ENCODE results near the gene SYNPO2.
A peak's percentile ranks its signal among the peaks of the same experiment; 100 is the strongest.

Gene SYNPO2

DNA sequence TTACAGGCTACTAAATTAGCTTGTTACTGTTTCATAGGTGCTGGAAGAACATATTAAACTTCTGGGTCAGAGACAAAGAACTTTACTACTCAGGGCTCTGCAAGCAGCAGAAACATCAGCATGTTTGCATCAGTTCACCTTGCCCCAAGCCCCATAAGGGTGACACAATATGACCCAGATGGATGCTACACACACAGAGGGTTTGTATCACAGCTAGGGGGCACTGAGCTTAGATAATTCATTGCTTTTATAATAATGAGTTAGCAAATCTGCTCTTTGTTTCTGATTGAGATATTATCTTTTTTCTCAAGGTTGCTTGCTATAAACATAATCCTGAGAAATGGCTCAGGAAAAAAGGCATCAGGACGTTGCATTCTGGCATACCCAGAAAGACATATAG, 4.8 kb upstream of the SYNPO2 start:
- DNase-seq (ENCODE audit: low read depth), result no peak

DNA sequence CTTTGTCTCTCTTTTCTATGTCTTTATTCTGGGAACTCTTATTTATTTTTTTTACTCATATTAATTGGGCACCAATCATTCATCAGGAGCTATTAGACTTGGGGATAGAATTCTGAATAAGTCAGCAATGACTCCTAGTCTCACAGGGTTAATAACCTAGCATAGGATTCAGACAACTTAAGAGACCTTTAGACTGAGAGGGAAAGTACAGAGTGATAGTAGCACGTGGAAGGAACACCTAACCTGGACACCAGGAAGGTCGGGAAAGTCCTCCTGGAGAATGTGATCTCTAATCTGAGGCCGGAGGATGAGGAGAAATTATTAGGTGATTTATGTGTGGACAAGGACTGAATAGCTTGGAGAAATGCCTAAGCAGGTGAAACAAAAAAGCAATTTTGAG, 3.9 kb upstream of the SYNPO2 start:
- no peak for DNase-seq (ENCODE audit: low read depth)

DNA sequence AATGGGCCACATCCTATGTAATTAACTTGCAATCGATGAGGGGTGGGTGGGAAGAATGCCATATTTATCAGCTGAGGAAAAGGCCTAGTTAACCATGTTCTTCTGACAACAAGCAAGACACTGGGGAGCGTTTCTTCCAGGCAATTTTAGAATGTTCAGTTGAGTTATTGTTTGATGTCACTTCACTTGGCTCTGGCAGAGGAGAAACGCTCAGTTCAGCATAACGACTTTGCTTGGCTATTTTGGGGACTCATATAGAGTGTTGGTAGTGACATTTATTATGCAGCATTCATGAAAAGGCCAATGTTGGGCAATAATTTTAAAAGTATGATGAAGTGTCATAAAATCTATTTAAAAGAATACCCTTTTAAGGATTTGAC, 648 bp downstream of the SYNPO2 start:
- no peak for DNase-seq (ENCODE audit: low read depth)

DNA sequence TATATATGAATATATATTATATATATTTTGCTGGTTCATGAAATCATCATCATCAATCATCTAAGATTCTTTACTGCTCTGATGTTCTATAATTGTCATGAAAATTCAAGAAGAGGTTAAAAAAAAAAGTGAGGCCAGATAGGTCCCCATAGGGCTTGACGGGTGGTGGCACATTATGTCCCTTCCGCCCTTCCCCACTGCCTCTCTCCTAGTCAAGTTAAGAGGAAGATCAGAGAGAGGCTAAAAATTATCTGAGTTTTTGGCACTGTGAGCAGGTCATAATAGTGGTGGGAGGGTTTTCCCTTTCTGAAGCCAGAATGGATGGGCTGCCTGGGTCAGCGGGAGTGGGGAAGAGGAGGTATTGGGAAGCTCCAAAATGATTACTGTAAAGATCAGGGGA, 5.4 kb downstream of the SYNPO2 start:
- no peak for DNase-seq (ENCODE audit: low read depth)

DNA sequence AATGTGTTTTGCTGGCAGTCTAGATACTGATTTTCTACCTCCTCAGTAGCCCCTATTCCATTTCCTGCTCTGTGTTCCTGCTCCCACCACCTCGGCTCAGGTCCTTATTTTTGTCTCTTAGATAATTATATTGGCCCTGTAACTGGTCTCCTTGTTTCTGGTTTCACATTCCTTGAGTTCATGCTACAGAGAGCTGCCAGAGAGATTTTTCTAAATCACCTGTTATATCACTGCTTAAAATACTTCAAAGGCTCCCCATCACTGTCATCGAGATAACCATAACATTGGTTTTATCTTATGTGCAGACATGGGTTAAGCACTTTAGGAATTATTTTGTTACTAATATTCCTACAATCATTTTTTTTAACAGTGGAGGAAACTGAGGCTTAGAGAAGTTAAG, 9.6 kb downstream of the SYNPO2 start:
- DNase-seq (ENCODE audit: low read depth), result no peak

DNA sequence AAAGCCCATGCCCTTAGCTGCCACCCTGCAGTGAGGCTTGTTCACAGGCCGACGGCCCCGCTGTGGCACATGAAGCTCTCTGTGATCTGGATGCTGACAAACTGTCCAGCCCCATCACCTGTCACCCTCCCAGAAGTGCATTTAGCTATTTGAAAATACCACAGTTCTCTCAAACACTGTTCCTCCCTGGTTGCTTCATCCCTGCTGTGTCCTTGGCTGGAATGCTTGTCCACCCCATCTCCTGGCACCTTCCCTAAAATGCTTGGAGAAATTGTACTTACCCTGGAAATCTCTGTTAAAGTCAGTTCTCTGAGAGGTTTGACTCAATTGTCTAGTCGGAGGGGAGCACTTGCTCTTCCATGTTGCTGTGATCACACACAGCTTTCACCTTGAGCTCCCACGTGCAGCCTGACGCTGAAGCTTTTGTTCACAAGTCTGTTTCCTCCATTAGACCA, 10.1 kb downstream of the SYNPO2 start:
- DNase-seq (ENCODE audit: low read depth), result no peak

DNA sequence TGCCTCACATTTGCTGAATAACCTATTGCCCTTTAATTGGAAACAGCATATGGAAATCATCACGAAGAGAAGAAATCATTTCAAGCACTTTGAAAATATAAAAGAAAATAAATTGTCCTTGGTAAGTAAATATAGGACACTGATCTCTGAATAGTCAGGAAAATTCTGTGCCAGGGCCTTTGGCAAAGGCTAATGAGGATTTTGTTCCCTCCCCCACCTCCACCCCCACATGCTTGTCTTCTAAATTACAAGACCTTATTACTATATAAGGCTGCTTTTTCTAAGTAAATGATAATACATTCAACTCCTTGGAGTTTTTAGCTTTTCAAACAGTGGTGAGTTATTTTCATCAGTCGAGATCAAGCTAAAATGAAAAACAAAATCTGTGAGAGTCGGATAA, 15.8 kb downstream of the SYNPO2 start:
- DNase-seq (ENCODE audit: low read depth), result no peak

DNA sequence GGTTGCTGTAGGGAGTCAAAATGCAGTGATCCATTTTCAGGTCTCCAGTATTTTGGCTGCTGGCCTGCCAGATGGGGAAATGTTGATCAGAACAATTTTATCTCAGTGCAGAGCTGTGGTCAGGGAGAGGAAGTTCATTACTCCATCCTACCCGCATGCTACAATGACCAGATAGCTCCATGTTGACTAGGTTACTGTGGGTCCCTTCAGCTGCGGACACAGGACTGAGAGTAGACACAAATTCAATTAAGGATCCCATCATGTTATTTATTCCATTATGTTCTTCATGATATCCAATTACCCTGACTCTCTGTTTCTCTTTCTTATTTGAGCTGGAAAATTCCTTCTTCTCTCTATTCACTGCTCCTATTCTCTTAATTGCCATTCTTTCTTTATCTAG, 16.3 kb downstream of the SYNPO2 start:
- DNase-seq (ENCODE audit: low read depth), result no peak

DNA sequence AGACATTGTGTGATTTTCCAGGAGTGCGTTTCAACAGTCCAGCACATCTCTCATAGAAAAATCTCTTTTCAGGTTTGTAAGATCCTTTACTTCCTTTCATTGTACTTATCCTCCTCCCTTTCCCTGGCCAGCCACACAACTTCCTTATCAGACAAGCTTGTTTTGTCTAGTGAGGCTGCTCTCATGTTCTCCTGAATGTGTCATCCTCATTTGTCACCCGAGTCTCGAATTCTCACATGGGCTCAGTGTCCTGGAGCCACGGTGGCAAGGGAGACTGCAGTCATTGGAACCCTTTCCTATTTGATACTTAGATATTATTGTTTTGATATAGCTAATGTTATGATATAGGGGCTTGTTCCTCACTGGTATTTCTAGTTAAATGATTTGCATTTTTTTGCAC, 16.9 kb downstream of the SYNPO2 start:
- DNase-seq (ENCODE audit: low read depth), result peak; percentile 35

DNA sequence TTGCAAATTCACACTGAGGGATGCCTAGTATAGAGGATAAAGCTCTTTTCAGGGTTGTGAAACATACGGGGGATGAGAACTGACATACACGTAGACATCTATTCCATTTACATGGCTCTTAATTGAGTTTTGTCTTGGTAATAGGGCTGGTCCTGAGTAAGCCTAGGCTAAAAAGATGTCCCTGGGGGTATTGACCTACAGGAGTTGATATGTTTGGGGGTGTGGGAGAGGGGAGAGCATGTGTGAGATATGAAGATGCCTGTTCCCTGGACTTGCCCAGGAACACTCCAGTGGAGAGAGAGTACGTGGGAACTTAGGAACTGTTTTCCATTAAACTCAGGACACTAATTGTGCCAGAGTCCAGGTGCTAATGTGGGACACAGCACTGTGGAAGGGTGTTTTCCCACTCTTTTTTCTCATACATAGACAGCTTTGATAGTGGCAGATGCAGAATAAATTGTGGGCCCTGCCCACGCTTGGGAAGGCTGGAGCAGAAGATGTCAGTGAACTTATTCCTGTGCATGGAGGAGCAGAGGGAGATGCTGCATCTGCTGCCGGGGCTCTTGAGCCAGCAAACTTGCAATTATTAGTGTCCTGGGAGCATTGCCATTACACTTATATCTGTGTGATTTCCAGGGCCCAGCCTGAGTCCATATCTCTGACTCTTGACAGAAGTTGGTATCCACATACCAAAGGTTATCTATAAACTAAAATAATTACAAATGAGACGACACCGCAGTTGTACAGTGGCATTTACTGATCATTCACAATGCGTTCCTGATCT, 20.7 kb downstream of the SYNPO2 start:
- no peak for DNase-seq (ENCODE audit: low read depth)

DNA sequence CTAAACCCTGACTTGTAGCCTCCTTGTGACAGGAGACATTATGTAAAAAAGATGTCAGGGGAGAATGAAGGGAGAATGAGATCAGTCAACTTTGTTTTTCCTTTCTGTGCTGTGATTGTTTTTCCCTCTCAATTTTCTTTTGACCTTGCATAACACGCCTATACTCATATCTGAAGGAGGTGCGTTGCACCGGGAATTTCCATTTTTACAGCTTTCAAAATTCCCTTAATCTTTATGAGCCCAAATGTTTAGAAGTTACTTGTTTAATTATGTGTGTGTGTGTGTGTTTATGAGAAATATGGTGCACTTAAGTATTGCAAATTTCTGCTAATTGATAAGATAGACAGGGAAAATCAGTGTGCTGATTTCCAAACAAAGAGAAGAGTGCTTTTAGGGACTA, 21.6 kb downstream of the SYNPO2 start:
- DNase-seq (ENCODE audit: low read depth), result no peak

DNA sequence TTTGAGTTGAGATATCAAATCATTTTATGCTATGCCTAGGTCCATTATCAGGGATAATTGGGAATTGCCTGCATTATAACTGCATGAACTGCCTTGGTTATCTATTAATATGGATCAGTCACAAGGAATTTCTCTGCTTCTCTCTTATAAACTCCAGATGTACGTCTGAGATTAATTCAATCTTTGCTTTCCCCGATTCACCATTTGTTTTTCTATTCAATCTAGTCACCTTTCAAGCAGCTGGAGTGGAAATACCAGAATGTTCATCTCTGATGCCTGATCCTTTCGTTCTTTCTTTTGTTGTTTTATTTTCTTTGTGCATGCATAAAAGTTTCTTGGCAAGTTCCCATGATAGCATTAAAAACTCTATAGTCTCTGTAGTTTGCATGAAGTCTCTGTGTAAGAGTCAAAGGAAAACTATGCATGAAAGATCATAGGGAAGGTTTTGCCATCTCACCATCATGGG, 22.6 kb downstream of the SYNPO2 start:
- peak; percentile 50 for DNase-seq (ENCODE audit: low read depth)

DNA sequence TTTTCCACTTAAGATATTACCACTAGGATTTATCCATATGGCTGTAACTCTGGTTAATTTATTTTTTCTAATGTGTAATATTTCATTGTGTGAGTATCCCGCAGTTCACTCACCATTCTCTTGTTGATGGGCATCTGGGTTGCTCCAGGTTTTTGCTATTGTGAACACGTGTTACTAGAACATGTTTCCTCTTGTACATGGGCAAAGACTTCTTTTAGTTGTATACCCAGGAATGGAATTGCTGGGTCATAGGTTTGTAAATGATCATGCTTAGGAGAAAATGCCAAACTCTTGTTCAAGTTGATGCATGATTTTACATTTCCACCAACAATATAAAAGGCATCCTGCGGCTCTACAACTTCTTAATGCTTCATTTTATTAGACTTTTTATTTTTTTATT, 26.8 kb downstream of the SYNPO2 start:
- no peak for DNase-seq (ENCODE audit: low read depth)

DNA sequence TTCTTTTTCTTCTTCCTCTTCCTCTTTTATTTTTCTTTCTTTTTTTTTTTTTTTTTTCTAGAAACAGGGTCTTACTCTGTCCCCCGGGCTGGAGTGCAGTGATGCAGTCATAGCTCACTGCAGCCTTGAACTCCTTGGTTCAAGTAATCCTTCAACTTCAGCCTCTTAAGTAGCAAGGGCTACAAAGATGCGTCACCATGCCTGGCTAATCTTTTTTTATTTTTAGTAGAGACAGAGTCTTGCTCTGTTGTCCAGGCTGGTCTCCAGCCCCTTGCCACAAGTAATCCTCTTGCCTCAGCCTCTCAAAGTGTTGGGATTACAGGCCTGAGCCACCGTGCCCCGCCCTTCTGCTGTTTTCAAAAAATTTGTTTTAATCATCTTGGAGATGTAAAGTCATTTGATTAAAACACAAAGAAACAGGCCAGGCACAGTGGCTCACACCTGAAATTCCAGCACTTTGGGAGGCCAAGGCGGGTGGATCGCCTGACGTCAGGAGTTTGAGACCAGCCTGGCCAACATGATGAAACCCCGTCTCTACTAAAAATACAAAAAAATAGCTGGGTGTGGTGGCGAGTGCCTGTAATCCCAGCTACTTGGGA, 28.1 kb downstream of the SYNPO2 start:
- no peak for DNase-seq (ENCODE audit: low read depth)

DNA sequence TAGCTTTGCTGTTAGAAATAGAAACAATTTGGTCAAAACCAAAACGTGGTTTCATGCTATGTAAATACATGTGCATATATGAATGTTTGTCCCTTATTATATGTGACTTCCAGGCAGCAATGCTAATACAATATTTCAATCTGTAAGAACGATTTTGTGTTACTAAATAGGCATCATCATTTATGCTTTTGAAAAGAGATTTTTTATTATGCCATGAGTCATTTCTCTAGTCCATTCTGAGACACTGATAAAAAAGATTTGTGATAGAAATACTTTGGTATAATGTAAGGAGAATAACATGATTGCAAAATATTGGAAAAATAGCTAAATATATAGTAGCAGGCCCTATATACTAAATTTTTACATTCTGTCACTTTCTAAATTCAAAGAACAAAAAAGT, 28.9 kb downstream of the SYNPO2 start:
- DNase-seq (ENCODE audit: low read depth), result no peak

DNA sequence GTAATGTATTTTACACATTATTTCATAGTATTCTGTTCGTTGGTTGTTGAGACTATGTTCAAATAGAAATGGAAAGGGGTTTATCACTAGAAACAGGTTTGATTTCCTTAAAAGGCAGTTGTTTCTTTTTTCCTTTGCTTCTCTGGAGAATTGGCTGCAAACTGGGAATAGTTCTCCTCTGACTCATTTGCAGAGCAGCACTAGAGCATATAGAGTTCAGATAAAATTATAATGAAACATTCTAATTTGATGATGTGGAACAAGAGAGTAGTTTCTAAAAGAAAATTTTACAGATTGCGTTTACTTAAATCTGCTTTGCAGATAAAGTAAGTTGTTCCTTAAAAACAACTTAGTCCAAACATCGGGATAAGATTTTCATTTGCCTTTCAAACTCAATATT, 29.7 kb downstream of the SYNPO2 start:
- DNase-seq (ENCODE audit: low read depth), result peak; percentile 83

DNA sequence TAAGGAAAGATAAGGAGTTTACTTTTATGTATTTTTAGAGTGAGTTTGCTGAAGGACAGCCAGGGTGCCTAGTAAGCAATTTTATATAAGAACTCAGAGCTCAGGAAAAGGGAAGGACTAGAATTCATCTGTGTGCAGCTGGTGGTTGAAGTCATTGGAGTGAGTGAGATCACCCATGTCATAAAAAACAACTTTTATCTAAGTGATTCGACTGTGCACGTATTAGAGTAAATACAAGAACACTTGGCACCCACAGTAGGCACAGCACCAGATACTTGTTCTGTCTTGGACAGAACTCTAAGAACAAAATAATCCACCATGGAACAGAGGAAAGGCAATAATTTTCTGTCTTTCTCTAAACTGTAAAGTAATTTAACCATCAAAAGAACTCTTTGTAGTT, 31.6 kb downstream of the SYNPO2 start:
- no peak for DNase-seq (ENCODE audit: low read depth)

DNA sequence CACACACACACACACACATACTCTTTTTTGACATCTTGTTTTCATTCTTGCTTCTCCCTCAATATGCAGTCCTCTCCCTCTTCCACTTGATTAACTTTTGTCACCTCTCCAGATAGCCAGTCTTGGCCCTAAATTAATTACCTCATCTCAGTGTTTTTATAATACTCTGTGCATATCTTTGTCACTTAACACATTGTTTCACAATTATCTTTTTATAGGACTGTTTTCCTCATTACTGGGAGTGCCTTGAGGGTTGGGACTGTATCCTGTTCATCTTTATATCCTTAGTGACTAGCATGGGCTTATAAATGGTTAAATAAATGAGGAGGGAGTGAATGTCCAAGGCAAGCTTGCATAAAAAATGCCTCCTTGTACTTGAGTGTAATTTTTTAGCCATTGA, 33.1 kb downstream of the SYNPO2 start:
- no peak for DNase-seq (ENCODE audit: low read depth)

DNA sequence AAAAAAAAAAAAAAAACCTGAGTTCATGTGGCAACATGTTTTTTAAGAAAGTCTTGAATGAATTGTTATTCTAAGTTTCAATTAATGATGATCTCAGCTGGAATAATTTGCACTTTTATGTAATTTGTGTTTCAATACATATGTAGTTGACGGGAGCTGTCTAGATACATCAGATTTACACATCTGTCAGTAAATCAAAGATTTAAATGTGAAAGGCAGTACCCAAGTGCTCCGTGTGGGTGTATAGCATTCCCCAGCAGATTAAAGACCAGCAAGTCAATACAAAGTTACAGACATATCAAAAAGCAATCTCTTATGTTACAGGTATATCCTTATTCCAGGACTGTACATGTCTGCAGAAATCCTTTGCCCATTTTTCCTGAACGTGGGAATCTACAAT, 35.2 kb downstream of the SYNPO2 start:
- DNase-seq (ENCODE audit: low read depth), result no peak

DNA sequence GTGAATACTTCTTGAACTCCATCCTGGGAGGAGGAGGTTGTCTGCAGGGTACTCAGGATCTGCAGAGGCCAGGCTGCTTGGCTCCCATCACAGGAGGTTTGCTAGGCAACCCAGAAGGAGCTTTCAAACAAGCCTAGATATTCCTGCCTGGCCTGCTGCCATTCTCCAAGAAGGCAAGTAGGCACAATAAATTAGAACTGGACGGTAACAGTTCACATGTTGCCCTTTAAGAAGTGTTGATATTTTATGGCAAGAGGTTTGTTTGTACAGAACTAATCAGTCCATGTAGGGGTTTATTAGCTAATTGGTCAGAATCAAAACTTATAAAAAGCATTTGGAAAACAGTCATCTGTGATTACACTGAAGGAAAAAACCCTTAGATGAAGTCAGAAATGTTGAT, 39.3 kb downstream of the SYNPO2 start:
- no peak for DNase-seq (ENCODE audit: low read depth)

DNA sequence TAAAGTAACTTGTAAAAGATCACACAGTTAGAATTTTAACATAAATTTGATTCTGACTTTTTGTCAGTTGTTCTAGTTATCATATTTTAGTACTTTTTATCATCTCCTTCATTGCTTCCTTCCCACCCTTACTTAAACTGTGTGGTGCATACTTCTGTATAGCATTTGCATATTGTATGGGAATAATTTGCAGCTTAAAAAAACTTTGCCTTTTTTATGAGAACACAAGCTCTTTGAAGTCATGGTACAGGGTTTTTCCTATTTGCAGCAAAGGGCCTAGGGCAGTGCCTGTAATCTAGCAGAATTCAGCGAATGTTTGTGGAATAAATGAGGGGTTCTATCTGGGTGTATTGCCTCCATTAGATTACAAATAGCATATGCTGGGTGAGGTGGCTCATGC, 41.6 kb downstream of the SYNPO2 start:
- DNase-seq (ENCODE audit: low read depth), result no peak

DNA sequence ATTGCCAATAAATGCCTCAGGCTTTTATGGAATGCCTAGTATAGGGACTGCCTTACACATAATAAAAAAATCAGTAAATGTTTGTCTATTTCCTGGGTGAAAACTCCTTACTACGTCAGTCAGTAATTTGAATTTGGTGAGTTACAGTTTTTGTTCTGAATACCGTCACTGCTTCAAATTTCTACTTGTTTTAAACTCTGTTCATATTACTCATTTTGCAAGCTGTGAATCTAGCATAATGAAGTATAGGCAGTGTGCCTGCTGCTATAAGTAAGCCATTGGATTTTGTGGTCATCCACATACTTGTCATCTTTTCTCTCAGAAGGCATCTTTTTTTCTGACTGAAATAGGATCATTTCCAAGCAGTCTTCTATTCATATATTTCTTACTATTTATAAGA, 43.1 kb downstream of the SYNPO2 start:
- DNase-seq (ENCODE audit: low read depth), result no peak

DNA sequence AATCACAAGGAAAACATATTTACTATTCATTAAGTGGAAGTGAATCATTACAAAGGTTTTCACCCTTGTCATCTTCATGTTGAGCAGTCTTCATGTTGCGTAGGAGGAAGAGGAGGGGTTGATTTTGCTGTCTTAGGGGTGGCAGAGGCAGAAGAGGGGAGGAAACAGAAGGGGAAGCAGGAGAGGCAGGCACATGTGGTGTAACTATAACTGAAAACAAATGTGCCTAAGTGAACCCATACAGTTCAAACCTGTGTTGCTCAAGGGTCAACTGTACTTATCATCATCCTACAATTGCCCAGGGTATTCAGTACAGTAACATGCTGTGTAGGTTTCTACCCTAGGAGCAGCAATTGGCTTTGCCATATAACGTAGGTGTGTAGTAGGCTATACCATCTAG, 47.2 kb downstream of the SYNPO2 start:
- DNase-seq (ENCODE audit: low read depth), result no peak

DNA sequence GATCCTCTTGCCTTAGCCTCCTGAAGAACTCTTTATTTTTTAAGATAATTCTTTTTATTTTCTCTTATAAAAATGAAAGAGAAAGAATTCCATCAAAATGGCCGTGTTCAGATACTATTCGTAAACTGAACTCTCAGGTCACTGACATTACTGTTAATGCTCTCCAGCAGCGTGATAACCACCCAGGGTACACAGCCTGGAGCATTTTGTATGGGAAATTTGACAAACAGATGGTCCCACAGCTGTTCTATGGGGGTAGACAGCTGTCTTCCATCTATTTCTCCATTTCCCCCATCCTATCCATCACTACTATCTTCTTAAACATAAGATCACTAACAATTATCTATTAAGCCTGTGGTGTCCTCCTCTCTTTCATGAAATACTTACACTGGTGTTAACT, 47.8 kb downstream of the SYNPO2 start:
- no peak for DNase-seq (ENCODE audit: low read depth)

All from non-pigmented ciliary epithelial cell (primary cell).